ENCODE data around the gene KIF1A. TPM values are rescaled to one million over a fixed set of nuclear protein-coding genes. Genes with fewer than 3 reads are reported as not detected.
A peak's percentile ranks its signal among the peaks of the same experiment; 100 is the strongest.
"Not testable (repeated sequence)": the region's sequence is repeated elsewhere in the genome, so short reads cannot be mapped to it uniquely, and the experiment has no call there.

The KIF1A gene
- total and polyA plus RNA-seq, 2 donors from 2014 or later = 0.54 to 0.58 TPM

DNA sequence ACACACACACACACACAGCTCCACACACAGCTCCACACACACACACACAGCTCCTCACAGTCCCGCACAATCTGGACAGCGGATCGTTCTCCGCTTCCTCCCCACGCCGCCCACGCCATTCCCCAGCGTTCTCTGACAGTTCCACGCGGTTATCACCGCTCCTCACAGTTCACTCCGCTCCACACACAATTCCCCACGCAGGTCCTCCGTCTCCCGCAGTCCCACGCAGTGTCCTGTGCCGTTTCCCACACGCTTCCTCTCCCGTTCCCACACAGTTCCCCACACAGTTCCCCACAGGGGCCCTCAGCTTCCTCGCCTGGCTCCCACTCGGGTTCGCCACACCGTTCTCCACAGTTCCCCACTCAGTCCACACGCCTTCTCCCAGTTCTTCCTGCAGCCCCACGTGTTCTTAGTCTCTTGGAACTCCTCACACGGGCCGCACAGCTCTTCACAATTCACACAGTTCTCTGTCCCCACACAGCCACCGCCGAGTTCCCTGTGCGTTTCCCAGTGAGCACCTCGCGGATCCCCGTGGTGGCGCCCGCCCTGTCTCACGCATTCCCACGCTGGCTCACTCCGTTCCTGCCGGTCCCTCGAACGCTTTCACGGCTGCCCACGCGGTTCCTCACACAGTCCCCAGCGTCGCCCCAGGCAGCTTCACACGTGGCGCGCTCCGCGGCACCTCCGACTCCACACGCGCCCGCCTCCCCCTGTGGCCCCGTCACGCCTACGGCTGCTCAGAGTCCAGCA lies 38.4 kb downstream of the KIF1A start:
- FAIRE-seq (no peak), DNase-seq (peak in 1 of 5 donors; percentile 63)
- Histone ChIP-seq H3K9ac (ENCODE audit: low read length in 3 of 3) (no peak overlapping the region), H3K27ac (ENCODE audit: low read depth in 2 of 2, low read length in 2 of 2) (no peak overlapping the region), H3K4me1 (ENCODE audit: control insufficient read depth in 2 of 3, insufficient read depth in 2 of 3, low read depth in 1 of 3, low read length in 3 of 3) (no peaks in the 10 kb centered on the region), H3K36me3 (ENCODE audit: control insufficient read depth in 2 of 3, insufficient read depth in 3 of 3, low read length in 3 of 3) (no peaks in the 10 kb centered on the region), H3K9me3 (ENCODE audit: control insufficient read depth in 2 of 3, insufficient read depth in 1 of 3, low read length in 3 of 3) (no peaks in the 10 kb centered on the region), H3K4me3 (ENCODE audit: low read length in 3 of 3) (no peak overlapping the region), H3K27me3 (ENCODE audit: control insufficient read depth, insufficient read depth, low read length) (no peaks in the 10 kb centered on the region)
- TF ChIP-seq, protein P1, sequence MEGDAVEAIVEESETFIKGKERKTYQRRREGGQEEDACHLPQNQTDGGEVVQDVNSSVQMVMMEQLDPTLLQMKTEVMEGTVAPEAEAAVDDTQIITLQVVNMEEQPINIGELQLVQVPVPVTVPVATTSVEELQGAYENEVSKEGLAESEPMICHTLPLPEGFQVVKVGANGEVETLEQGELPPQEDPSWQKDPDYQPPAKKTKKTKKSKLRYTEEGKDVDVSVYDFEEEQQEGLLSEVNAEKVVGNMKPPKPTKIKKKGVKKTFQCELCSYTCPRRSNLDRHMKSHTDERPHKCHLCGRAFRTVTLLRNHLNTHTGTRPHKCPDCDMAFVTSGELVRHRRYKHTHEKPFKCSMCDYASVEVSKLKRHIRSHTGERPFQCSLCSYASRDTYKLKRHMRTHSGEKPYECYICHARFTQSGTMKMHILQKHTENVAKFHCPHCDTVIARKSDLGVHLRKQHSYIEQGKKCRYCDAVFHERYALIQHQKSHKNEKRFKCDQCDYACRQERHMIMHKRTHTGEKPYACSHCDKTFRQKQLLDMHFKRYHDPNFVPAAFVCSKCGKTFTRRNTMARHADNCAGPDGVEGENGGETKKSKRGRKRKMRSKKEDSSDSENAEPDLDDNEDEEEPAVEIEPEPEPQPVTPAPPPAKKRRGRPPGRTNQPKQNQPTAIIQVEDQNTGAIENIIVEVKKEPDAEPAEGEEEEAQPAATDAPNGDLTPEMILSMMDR (IDR thresholded peaks at IDR 0.05; ENCODE audit: borderline replicate concordance, extremely low read depth, insufficient read depth) = no peak
- intact Hi-C loops (cut with DNase I) = no loop called here

DNA sequence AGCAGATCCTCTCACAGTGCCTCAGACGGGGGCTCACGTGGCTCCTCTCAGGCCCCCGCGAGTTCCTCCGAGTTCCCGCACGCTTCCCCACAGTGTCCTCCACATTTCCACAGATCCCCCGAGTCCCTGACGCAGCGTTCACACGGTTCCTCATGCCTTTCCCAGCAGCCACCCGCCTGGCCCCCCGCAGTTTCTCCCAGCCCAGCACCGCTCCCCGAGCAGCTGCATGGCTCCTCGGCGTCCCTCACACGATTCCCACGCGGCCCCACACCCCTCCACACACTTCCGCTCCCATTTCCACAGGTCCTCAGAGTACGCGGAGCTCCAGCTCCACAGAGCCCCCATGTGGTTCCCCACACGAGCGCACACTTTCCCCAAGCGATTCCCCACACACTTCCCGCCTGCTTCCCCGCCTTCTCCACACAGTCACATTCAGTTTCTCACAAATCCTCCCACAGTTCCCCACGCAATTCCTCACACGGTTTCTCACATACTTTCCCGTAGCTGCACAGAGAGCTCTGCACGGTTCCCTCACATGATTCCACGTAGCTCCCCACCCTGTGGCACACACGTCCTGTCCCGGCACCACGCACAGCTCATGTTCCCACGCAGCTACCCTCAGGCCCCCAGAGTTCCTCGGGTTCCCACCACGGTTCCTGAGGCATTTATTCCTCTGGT lies 39.9 kb downstream of the KIF1A start:
- H3K4me3 ChIP-seq (ENCODE audit: low read length in 3 of 3) = no peak overlapping the region
- no peak for FAIRE-seq

DNA sequence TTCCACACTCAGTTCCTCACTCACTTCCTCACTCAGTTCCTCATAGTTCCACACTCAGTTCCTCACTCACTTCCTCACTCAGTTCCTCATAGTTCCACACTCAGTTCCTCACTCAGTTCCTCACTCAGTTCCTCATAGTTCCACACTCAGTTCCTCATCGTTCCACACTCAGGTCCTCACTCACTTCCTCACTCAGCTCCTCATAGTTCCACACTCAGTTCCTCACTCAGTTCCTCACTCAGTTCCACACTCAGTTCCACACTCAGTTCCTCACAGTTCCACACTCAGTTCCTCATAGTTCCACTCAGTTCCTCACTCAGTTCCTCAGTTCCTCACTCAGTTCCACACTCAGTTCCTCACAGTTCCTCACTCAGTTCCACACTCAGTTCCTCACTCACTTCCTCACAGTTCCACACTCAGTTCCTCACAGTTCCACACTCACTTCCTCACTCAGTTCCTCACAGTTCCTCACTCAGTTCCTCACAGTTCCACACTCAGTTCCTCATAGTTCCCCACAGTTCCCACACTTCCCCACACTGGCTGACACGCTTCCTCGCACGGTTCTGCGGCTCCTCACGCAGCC lies 40.7 kb downstream of the KIF1A start:
- H3K4me3 ChIP-seq (ENCODE audit: low read length in 3 of 3); H3K9ac ChIP-seq (ENCODE audit: low read length in 3 of 3); intact Hi-C loops (cut with DNase I); H3K4me1 ChIP-seq (ENCODE audit: control insufficient read depth in 2 of 3, insufficient read depth in 2 of 3, low read depth in 1 of 3, low read length in 3 of 3); H3K36me3 ChIP-seq (ENCODE audit: control insufficient read depth in 2 of 3, insufficient read depth in 3 of 3, low read length in 3 of 3); H3K27me3 ChIP-seq (ENCODE audit: control insufficient read depth, insufficient read depth, low read length); H3K27ac ChIP-seq (ENCODE audit: low read depth in 2 of 2, low read length in 2 of 2); FAIRE-seq; DNase-seq; H3K9me3 ChIP-seq (ENCODE audit: control insufficient read depth in 2 of 3, insufficient read depth in 1 of 3, low read length in 3 of 3): not testable (repeated sequence)

More for the DNA sequence above, 39.9 kb downstream of the KIF1A start:
- Histone ChIP-seq H3K36me3 (ENCODE audit: control insufficient read depth in 2 of 3, insufficient read depth in 3 of 3, low read length in 3 of 3) (no peaks in the 10 kb centered on the region), H3K9ac (ENCODE audit: low read length in 3 of 3) (no peak overlapping the region), H3K27me3 (ENCODE audit: control insufficient read depth, insufficient read depth, low read length) (no peaks in the 10 kb centered on the region), H3K9me3 (ENCODE audit: control insufficient read depth in 2 of 3, insufficient read depth in 1 of 3, low read length in 3 of 3) (no peaks in the 10 kb centered on the region), H3K4me1 (ENCODE audit: control insufficient read depth in 2 of 3, insufficient read depth in 2 of 3, low read depth in 1 of 3, low read length in 3 of 3) (no peaks in the 10 kb centered on the region), H3K27ac (ENCODE audit: low read depth in 2 of 2, low read length in 2 of 2) (no peak overlapping the region)
- intact Hi-C loops (cut with DNase I) = no loop called here
- peak in 2 of 5 donors; percentile 34 to 41 for DNase-seq
- TF ChIP-seq, protein P1 (IDR thresholded peaks at IDR 0.05; ENCODE audit: borderline replicate concordance, extremely low read depth, insufficient read depth) = no peak

DNA sequence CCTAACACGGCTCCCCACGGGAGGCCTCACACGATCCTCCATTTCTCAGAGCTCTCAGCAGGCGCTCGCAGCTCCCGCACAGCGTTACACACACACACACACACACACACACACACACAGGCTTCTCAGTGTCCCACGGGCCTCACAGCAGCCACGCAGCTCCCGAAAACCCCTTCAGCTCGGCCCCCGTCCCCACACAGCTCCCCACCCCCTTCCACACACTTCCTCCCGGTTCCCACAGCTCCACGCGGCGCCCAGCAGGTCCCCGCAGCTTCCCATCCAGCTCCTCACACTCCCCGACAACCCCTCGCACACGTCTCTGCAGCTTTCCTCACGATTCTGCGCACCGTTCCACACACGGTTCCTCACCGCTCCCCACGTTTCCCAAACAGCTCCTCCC lies 41.6 kb downstream of the KIF1A start:
- H3K9me3 ChIP-seq (ENCODE audit: control insufficient read depth in 2 of 3, insufficient read depth in 1 of 3, low read length in 3 of 3) = no peaks in the 10 kb centered on the region
- H3K36me3 ChIP-seq (ENCODE audit: control insufficient read depth in 2 of 3, insufficient read depth in 3 of 3, low read length in 3 of 3) = no peaks in the 10 kb centered on the region
- intact Hi-C loops (cut with DNase I) = no loop called here
- no peak overlapping the region for H3K27ac ChIP-seq (ENCODE audit: low read depth in 2 of 2, low read length in 2 of 2)
- TF ChIP-seq, protein P1 (IDR thresholded peaks at IDR 0.05; ENCODE audit: borderline replicate concordance, extremely low read depth, insufficient read depth) = no peak
- no peaks in the 10 kb centered on the region for H3K27me3 ChIP-seq (ENCODE audit: control insufficient read depth, insufficient read depth, low read length)
- no peaks in the 10 kb centered on the region for H3K4me1 ChIP-seq (ENCODE audit: control insufficient read depth in 2 of 3, insufficient read depth in 2 of 3, low read depth in 1 of 3, low read length in 3 of 3)
- DNase-seq (no peak), FAIRE-seq (no peak)
- no peak overlapping the region for H3K4me3 ChIP-seq (ENCODE audit: low read length in 3 of 3)
- H3K9ac ChIP-seq (ENCODE audit: low read length in 3 of 3) = no peak overlapping the region
